NCI-H2171 (cell line): Measurements from ENCODE around the gene REXO1.

ENCODE experiments used
- DNase-seq: peaks from one replicate; lab custom pipeline; 2025; lab: John Stamatoyannopoulos, UW

Gene REXO1

GRCh38 chr19:1766800-1767352, 81.4 kb downstream of the REXO1 start:
- DNase-seq, result no peak

- DNase-seq, result no peak
These were observed 82.1 kb downstream of the REXO1 start for GRCh38 chr19:1765904-1766799.
